ENCODE results near the gene LILRB4.
"Not testable (repeated sequence)": the region's sequence is repeated elsewhere in the genome, so short reads cannot be mapped to it uniquely, and the experiment has no call there.

Gene LILRB4

DNA sequence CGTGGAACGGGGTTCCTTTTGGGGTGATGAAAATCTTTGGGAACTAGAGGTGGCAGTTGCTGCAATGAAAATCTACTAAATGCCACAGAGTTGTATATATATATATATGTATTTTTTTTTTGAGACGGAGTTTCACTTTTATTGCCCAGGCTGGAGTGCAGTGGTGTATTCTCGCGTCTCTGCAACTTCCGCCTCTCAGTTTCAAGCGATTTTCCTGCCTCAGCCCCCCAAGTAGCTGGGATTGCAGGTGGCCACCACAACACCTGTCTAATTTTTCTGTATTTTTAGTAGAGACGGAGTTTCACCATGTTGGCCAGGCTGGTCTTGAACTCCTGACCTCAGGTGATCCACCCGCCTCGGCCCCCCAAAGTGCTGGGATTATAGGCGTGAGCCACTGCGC is 18.8 kb downstream of the LILRB4 start:
- DNase-seq; in situ Hi-C loops (cut with HindIII; ENCODE audit: low pct_ligation_motif_present, low pct_unique_long_range_greater_than_20kb, low sequenced_read_pairs): not testable (repeated sequence)

DNA sequence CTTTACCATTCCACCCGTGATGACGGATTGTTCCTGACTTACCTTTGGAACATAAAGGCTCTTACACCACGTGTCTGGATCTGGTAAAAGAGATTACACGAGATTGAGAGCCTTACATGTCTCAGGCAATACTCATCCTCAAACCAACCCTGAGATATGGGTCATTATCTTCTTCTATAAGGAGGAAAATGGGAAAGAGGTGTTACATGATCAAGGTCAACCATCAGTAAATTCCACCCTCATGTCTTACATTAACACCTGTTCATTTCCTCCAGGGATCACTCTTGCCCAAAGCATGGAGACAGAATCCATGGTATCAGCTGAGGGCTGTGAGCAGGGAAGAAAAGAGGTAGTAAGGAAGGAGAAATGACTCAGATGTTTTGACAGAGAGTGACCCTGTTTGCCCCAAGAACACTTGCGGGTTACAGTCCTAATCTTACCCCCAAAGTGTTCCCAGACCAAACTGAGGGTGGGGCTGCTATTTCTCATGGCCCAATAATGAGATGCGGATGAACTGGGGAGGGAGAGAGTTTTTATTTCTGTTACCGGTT is 19.6 kb downstream of the LILRB4 start:
- DNase-seq: no peak
- in situ Hi-C loops (cut with HindIII; ENCODE audit: low pct_ligation_motif_present, low pct_unique_long_range_greater_than_20kb, low sequenced_read_pairs): no loop called here

DNA sequence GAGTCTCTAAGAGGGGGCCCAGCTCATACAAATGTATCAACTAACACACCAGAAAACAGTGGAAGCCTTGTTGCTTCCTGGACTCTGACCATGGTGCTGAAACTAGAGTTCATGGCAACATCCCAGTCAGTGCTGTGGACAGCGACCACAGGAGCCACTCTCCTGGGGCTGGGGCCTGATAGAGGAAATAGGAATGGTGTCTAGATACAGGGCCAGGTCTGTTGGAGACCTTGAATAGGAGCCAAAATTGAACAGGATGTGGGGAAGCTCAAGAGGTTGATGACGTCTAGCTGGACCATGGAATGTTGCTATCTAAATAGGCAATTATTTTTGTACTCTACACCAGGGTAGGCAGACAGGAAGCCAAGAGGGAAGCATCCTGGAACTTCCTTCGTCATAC is 21.7 kb downstream of the LILRB4 start:
- peak; percentile 57 for DNase-seq
- in situ Hi-C loops (cut with HindIII; ENCODE audit: low pct_ligation_motif_present, low pct_unique_long_range_greater_than_20kb, low sequenced_read_pairs): no loop called here

DNA sequence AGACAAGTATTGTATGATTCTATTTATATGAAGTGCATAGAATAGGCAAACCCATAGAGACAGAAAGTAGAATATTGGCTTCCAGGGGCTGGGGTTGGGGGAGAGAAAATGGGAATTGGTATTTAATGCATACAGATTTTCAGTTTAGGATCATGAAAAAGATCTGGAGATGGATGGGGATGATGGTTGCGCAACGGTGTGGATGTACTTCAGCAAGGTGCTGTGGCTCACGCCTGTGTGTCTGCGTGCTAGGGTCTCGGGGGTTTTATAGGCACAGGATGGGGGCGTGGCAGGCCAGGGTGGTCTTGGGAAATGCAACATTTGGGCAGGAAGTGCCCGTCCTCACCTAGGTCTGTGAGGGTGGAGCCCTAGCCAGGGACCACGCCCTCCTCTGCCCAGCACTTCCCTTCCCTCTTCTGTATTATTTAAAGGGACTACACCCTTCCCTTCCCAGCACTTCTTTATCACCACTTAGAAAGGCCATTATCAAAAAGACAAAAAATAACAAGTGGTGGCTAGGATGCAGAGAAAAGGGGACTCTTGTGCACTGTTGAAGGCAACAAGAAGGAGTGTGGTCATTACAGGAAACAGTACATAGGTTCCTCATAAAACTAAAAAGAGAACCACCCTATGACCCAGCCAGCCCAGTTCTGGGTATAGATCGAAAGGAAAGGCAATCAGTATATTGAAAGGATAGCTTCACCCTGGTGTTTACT is 29.0 kb downstream of the LILRB4 start:
- in situ Hi-C loops (cut with HindIII; ENCODE audit: low pct_ligation_motif_present, low pct_unique_long_range_greater_than_20kb, low sequenced_read_pairs): no loop called here
- DNase-seq: no peak

DNA sequence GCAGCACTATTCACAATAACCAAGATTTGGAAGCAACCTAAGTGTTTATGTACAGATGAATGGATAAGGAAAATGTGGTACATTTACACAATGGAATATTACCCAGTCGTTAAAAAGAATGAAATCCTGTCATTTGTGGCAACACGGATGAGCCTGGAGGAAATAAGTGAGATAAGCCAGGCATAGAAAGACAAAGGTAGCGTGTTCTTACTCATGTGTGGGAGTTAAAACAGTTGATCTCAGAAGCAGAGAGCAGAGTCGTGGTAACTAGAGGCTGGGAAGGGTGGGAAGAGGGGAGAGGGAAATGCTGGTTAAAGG is 29.5 kb downstream of the LILRB4 start:
- DNase-seq: no peak
- in situ Hi-C loops (cut with HindIII; ENCODE audit: low pct_ligation_motif_present, low pct_unique_long_range_greater_than_20kb, low sequenced_read_pairs): no loop called here

DNA sequence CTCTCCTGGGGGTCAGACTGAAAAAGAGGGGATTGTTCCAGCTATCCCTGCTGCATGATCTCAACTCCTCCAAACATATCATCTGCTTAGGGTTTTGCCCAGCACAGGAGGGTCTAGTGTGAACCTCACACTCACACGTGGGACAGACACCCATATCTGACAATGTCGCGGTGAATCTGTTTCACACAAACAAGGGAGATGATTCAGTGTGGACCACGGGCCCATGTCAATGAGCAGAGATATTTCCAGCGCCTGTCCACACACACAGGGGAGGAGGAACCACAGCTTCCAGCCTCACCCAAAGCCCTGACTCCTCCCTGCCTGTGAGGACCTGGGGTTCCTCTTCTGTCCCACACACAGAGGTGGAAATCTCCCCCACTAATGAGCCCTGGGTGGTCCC is 31.9 kb downstream of the LILRB4 start:
- in situ Hi-C loops (cut with HindIII; ENCODE audit: low pct_ligation_motif_present, low pct_unique_long_range_greater_than_20kb, low sequenced_read_pairs): no loop called here
- no peak for DNase-seq

DNA sequence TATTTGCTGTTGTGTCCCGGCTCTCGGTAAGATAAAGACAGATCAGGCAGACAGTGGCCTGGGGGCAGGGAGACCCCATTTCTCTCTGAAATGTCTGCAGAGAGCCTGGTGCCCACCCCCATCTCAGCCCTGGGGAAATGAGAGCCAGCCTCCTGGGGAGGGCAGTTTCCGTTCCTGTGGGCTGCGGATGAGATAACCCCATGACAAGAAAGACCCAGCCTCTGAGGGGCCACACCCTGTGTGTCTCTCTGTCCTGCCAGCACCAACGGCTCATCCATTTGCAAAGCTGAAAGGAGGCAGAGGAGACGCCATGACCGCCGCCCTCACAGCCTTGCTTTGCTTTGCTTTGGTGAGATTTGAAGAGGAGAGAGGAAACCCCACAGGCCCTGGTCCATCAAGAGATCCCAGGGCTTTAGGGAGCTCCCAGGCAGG is 33.3 kb downstream of the LILRB4 start:
- DNase-seq: no peak
- in situ Hi-C loops (cut with HindIII; ENCODE audit: low pct_ligation_motif_present, low pct_unique_long_range_greater_than_20kb, low sequenced_read_pairs): no loop called here

DNA sequence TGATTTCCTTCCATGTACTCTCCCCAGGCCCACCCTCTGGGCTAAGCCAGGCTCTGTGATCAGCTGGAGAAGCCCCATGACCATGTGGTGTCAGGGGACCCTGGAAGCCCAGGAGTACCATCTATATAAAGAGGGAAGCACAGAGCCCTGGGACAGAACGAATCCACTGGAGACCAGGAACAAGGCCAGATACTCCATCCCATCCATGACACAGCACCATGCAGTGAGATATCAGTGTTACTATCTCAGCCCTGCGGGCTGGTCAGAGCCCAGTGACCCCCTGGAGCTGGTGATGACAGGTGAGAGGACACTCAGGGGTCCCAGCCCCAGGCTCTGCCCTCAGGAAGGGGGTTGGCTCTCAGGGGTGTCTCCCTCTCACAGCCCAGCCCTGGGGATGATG is 34.0 kb downstream of the LILRB4 start:
- DNase-seq: no peak
- in situ Hi-C loops (cut with HindIII; ENCODE audit: low pct_ligation_motif_present, low pct_unique_long_range_greater_than_20kb, low sequenced_read_pairs): no loop called here

DNA sequence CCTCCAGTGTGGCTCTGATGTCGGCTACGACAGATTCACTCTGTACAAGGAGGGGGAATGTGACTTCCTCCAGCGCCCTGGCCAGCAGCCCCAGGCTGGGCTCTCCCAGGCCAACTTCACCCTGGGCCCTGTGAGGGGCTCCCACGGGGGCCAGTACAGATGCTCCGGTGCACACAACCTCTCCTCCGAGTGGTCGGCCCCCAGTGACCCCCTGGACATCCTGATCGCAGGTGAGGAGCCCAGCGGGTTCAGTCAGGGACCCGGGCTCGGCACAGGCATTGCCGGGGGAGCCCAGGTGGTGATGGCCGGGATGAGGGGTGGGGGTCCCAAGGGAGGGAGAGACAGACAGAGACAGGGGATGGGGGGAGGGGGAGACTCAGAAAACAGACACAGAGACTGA is 34.9 kb downstream of the LILRB4 start:
- DNase-seq; in situ Hi-C loops (cut with HindIII; ENCODE audit: low pct_ligation_motif_present, low pct_unique_long_range_greater_than_20kb, low sequenced_read_pairs): not testable (repeated sequence)

DNA sequence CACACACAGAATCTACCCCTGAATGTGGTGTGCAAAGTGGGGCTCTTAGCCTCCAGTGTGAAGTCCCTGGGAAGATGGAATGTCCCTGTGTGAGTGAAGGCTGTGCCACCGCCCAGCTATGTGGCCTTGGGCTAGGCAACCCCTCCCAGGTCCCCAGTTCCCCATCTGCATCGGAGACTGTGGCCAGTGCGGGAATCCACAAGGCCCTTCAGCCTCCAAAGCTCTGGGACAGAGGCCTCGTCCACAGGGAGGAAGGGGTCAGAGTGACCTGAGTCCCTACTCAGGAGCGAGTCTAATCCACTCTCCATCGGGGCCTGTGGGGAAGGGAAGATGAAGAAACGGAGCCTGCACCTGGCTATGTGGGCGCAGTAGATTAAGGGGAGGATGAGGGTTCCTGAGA is 42.1 kb downstream of the LILRB4 start:
- DNase-seq: no peak
- in situ Hi-C loops (cut with HindIII; ENCODE audit: low pct_ligation_motif_present, low pct_unique_long_range_greater_than_20kb, low sequenced_read_pairs): no loop called here

DNA sequence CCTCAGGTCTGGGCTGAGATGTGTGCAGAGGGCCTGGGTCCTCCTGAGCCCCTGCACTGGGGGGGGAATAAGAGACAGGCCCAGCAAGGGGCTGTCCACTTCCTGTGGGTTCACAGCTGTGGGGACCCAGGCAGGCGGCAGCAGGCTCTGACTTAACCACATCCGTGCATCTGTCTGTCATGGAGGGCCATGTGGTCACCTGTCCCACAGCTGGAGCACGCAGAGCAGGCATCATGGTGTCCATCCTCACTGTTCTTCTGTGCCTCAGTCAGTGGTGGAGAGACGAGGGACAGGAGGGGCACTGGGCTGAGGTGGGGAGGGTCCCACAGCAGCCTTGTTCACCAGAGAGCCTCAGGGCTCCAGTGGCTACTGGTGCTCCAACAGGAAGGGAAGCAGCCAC is 45.2 kb downstream of the LILRB4 start:
- no peak for DNase-seq
- in situ Hi-C loops (cut with HindIII; ENCODE audit: low pct_ligation_motif_present, low pct_unique_long_range_greater_than_20kb, low sequenced_read_pairs): no loop called here

DNA sequence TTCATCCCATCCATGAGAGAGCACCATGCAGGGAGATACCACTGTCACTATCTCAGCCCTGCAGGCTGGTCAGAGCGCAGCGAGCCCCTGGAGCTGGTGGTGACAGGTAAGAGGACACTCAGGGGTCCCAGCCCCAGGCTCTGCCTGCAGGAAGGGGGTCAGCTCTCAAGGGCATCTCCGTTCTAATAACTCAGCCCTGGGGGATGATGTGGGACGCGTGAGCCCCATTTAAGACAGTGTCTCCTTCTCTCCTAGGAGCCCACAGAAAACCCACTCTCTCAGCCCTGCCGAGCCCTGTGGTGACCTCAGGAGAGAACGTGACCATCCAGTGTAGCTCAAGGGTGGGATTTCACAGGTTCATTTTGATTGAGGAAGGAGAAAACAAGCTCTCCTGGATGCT is 46.0 kb downstream of the LILRB4 start:
- in situ Hi-C loops (cut with HindIII; ENCODE audit: low pct_ligation_motif_present, low pct_unique_long_range_greater_than_20kb, low sequenced_read_pairs): no loop called here
- no peak for DNase-seq

DNA sequence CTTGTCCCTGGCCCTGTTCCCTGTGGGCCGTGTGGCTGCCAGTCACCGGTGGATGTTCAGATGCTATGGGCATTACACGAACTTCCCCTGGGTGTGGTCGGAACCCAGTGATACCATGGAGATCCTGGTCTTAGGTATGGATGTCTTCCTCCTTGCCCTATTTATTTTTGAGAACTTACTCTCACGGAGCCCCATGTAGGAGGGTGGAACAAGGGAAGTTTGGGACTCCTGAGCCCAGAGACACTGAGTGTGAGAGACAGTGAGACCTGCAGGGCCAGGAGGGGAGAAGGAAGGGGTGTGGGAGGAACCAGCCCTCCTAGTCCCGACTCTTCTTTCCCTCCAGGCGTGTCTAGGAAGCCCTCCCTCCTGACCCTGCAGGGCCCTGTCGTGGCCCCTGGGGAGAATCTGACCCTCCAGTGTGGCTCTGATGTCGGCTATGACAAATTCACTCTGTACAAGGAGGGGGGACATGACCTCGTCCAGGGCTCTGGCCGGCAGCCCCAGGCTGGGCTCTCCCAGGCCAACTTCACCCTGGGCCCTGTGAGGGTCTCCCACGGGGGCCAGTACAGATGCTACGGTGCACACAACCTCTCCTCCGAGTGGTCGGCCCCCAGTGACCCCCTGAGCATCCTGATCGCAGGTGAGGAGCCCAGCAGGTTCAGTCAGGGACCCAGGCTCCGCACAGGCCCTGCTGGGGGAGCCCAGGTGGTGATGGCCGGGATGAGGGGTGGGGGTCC is 46.6 kb downstream of the LILRB4 start:
- in situ Hi-C loops (cut with HindIII; ENCODE audit: low pct_ligation_motif_present, low pct_unique_long_range_greater_than_20kb, low sequenced_read_pairs): no loop called here
- no peak for DNase-seq

DNA sequence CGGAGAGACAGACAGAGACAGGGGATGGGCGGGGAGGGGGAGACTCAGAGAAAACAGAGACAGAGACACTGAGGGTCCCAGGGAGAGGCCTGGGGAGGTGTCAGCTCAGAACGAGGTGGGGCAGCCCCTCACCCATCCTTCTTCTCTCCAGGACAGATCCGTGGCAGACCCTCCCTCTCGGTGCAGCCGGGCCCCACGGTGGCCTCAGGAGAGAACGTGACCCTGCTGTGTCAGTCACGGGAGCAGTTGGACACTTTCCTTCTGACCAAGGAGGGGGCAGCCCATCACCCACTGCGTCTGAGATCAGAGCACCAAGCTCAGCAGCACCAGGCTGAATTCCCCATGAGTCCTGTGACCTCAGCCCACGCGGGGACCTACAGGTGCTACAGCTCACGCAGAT is 47.2 kb downstream of the LILRB4 start:
- DNase-seq; in situ Hi-C loops (cut with HindIII; ENCODE audit: low pct_ligation_motif_present, low pct_unique_long_range_greater_than_20kb, low sequenced_read_pairs): not testable (repeated sequence)

Data from ACHN (cell line).